GM12878 (cell line): Measurements from ENCODE around the gene TCTN1. TPM values are rescaled to one million over a fixed set of nuclear protein-coding genes. Genes with fewer than 3 reads are reported as not detected.

Source experiments
- ATAC-seq: fragments of 200-7000 bp; cut with Tn5 transposase; 3 replicates; pipeline ENCODE4 v1.9.1; 2020; ENCODE audit warnings: mild to moderate bottlenecking, moderate library complexity
- BruUV-seq: library from RNA; stranded (reverse); fragments of 400-500 nt; replicated peaks from 2 replicates; lab custom pipeline; 2021; lab: Mats Ljungman, UMichigan
- CTCF ChIA-PET: fragments of 300-600 bp; sonication (Branson Sonifier 250); formaldehyde crosslinking; extraction: SDS; loops from one replicate; lab custom pipeline; 2021; ENCODE audit warnings: inconsistent platforms; lab: Yijun Ruan, JAX
- POLR2A ChIA-PET: fragments of 350-600 bp; formaldehyde crosslinking; extraction: SDS; loops from one replicate; lab custom pipeline; 2021; ENCODE audit warnings: inconsistent platforms; lab: Charles Lee
- RAD21 ChIA-PET: fragments of 300-600 bp; sonication (Branson Sonifier 250); formaldehyde crosslinking; loops from one replicate; lab custom pipeline; 2023; ENCODE audit warnings: antibody characterized with exemption; ENCODE audit not compliant: unreplicated experiment; lab: Charles Lee
- SMC1A ChIA-PET: fragments of 300-600 bp; sonication (Branson Sonifier 250); formaldehyde crosslinking; loops from one replicate; lab custom pipeline; 2023; ENCODE audit not compliant: unreplicated experiment, uncharacterized antibody; lab: Charles Lee
- DNase-seq: peaks from one replicate; pipeline ENCODE4 v3.0.0-alpha.2; 2011; ENCODE audit warnings: low read depth, low spot score
- FAIRE-seq: peaks from 3 replicates; lab custom pipeline; 2011; peaks lifted over from hg19 to GRCh38; lab: Jason Lieb, UNC
- H2AFZ ChIP-seq: 2 replicates; pipeline ENCODE4 v1.6.0; 2011; ENCODE audit warnings: low read depth, low read length, control low read depth; ENCODE audit not compliant: control insufficient read depth
- H3K27ac ChIP-seq: 2 replicates; pipeline ENCODE4 v1.5.1; 2011; ENCODE audit warnings: control low read depth; ENCODE audit not compliant: control insufficient read depth, insufficient read depth
- H3K27me3 ChIP-seq, 2 experiments: replicated peaks in 1 of 2; 2 replicates each; pipeline versions ENCODE4 v1.6.0 to v1.6.1; 2011; ENCODE audit warnings: low read length in 1 of 2; ENCODE audit not compliant: control insufficient read depth in 2 of 2, insufficient read depth in 2 of 2
- H3K36me3 ChIP-seq, 2 experiments: 2 replicates each; pipeline ENCODE4 v1.5.1; 2011; ENCODE audit warnings: low read length in 1 of 2; ENCODE audit not compliant: control insufficient read depth in 2 of 2, insufficient read depth in 2 of 2
- H3K4me1 ChIP-seq: 2 replicates; pipeline ENCODE4 v1.6.1; 2011; ENCODE audit warnings: mild to moderate bottlenecking, low read length, moderate library complexity, mixed read lengths; ENCODE audit not compliant: control insufficient read depth, insufficient read depth
- H3K4me2 ChIP-seq: 2 replicates; pipeline ENCODE4 v1.6.0; 2011; ENCODE audit warnings: control low read depth; ENCODE audit not compliant: control insufficient read depth, insufficient read depth
- H3K4me3 ChIP-seq: fragments of 200-600 bp; sonication (generic); 2 replicates; pipeline ENCODE4 v1.5.1; 2016
- H3K79me2 ChIP-seq: 2 replicates; pipeline ENCODE4 v1.6.0; 2011; ENCODE audit warnings: low read length; ENCODE audit not compliant: control insufficient read depth, insufficient read depth
- H3K9ac ChIP-seq: 2 replicates; pipeline ENCODE4 v1.8.0; 2011; ENCODE audit warnings: low read length, control low read depth, mixed read lengths; ENCODE audit not compliant: control insufficient read depth, insufficient read depth
- H3K9me3 ChIP-seq: replicated peaks from 3 replicates; pipeline ENCODE4 v1.5.1; 2011; ENCODE audit warnings: mild to moderate bottlenecking, low read length; ENCODE audit not compliant: control insufficient read depth, insufficient read depth
- H4K20me1 ChIP-seq: 2 replicates; pipeline ENCODE4 v1.6.0; 2011; ENCODE audit not compliant: control insufficient read depth, insufficient read depth
- CEBPZ ChIP-seq: fragments of 150-350 bp; IDR thresholded peaks from 2 replicates; pipeline ENCODE4 v1.6.1; 2016; ENCODE audit warnings: low read depth, low read length
- MTA2 ChIP-seq: fragments of 450-650 bp; IDR thresholded peaks from 2 replicates; pipeline ENCODE4 v1.6.1; 2016; ENCODE audit warnings: low read depth, mild to moderate bottlenecking, moderate library complexity
- MTA3 ChIP-seq: IDR thresholded peaks from 2 replicates; pipeline ENCODE4 v1.6.1; 2012; ENCODE audit warnings: low read length, inconsistent platforms, borderline replicate concordance
- SPI1 ChIP-seq: IDR thresholded peaks from 2 replicates; pipeline ENCODE4 v1.6.1; 2011; ENCODE audit warnings: low read depth, mild to moderate bottlenecking, low read length, moderate library complexity, borderline replicate concordance; ENCODE audit not compliant: insufficient read depth
- SUZ12 ChIP-seq: fragments of 200-600 bp; sonication (generic); IDR thresholded peaks from one replicate; pipeline ENCODE4 v1.6.1; 2018; ENCODE audit warnings: antibody characterized with exemption, mild to moderate bottlenecking; ENCODE audit not compliant: unreplicated experiment
- USF1 ChIP-seq: IDR thresholded peaks from 2 replicates; pipeline ENCODE4 v1.6.1; 2011; ENCODE audit warnings: borderline replicate concordance, low read depth, mild to moderate bottlenecking, moderate library complexity, mixed read lengths, low read length; ENCODE audit not compliant: insufficient read depth; ENCODE audit errors: extremely low read length
- ZBED1 ChIP-seq: IDR thresholded peaks from 2 replicates; pipeline ENCODE4 v1.6.1; 2016; ENCODE audit warnings: borderline replicate concordance
- ZBTB40 ChIP-seq: fragments of 450-650 bp; IDR thresholded peaks from 2 replicates; pipeline ENCODE4 v1.6.1; 2016; ENCODE audit warnings: mild to moderate bottlenecking, moderate library complexity, borderline replicate concordance
- WGBS: methylation state at CpG from one replicate; pipeline ENCODE4 v1.1.6; 2016; ENCODE audit warnings: low lambda C conversion rate; ENCODE audit not compliant: insufficient replicate concordance, insufficient coverage; ENCODE audit errors: missing lambda C conversion rate; 5-methylcytosine and 5-hydroxymethylcytosine counted together
- in situ Hi-C: fragments of 300-500 bp; cut with MboI; formaldehyde crosslinking; loops from 9 replicates; pipeline ENCODE4 v1.14.3; 2018; ENCODE audit warnings: mixed read lengths
- intact Hi-C: fragments of 100-400 bp; cut with micrococcal nuclease; formaldehyde crosslinking; loops from one replicate; pipeline ENCODE4 v1.14.2; 2022; ENCODE audit not compliant: unreplicated experiment
- polyA plus RNA-seq, 11 experiments: library from polyadenylated mRNA; depleted of rRNA in 4 of 11; unstranded in 6 of 11; stranded (reverse) in 5 of 11; fragments of >200 nt; fragmentation: Nextera tagmentation in 4 of 11; fragmentation: Illumina TruSeq in 1 of 11; extraction: Ambion mirVana in 4 of 11; extraction: Trizol in 1 of 11; gene quantifications; 1 replicate in 1 of 11; 2 replicates in 10 of 11; pipeline versions ENCODE4 v1.2.1 to v1.2.3, GENCODE V29; 2011 to 2016; ENCODE audit warnings: inconsistent platforms in 2 of 11, missing spikeins in 2 of 11, low read depth in 1 of 11
- total RNA-seq, 4 experiments: library from RNA; depleted of rRNA in 3 of 4; stranded (reverse); fragments of >200 nt in 3 of 4; fragmentation: Illumina TruSeq in 1 of 4; extraction: Trizol in 1 of 4; gene quantifications; 2 replicates each; pipeline versions ENCODE4 v1.2.1 to v1.2.3, GENCODE V29; 2013 to 2021

TCTN1 gene
- total and polyA plus RNA-seq, 10 of the 15 experiments (the other 5 are each of a cell fraction or from before 2014, with no cell fraction given), result 8.8 to 23.5 (median 15.3) TPM

GRCh38 chr12:110680032-110680431 is 66.1 kb downstream of the TCTN1 start:
- ATAC-seq, result no peak
- CTCF ChIA-PET, result interaction anchor here (1.0 to 2.2 kb wide), 3 partner anchors 10 to 16 kb away, joined by 3 to 6 read pairs (median 4); no protein-coding TSS in a partner anchor
- Histone ChIP-seq H4K20me1 (no peaks in the 10 kb centered on the region), H3K79me2 (peaks cover 54% of the 10 kb centered on the region), H3K4me1 (peaks cover 63% of the 10 kb centered on the region), H2AFZ (no peak overlapping the region), H3K27ac (no peak overlapping the region), H3K36me3 (peaks cover 9 to 28% of the 10 kb centered on the region in 2 experiments), H3K4me3 (no peak overlapping the region), H3K4me2 (no peak overlapping the region), H3K9me3 (no peaks in the 10 kb centered on the region), H3K27me3 (no peaks in the 10 kb centered on the region), H3K9ac (no peak overlapping the region)
- intact Hi-C loops (no loop called here), in situ Hi-C loops (no loop called here)
- no TSS peak for BruUV-seq
- no peak for DNase-seq
- RAD21 ChIA-PET, result interaction anchor here (0.9 to 5.1 kb wide), 6 partner anchors 11 to 212 kb away, joined by 3 to 42 read pairs (median 4); partner anchors contain the start of gene GPN3
- SMC1A ChIA-PET, result interaction anchor here (1.3 to 8.3 kb wide), 5 partner anchors 12 to 61 kb away, joined by 3 to 80 read pairs (median 7); no protein-coding TSS in a partner anchor
- 52% methylated on average over 1 of the region's 1 CpG for WGBS
- POLR2A ChIA-PET, result interaction anchor here (1.0 to 4.9 kb wide), 6 partner anchors 10 to 105 kb away, joined by 3 to 78 read pairs (median 12); partner anchors contain the start of gene TCTN1
- TF ChIP-seq CEBPZ (no peak), MTA3 (no peak), SPI1 (no peak), SUZ12 (no peak), ZBED1 (no peak), ZBTB40 (no peak), MTA2 (no peak), USF1 (no peak)
- FAIRE-seq, result no peak
